Measurements from ENCODE around the gene DUOXA2.
"Not testable (repeated sequence)": the region's sequence is repeated elsewhere in the genome, so short reads cannot be mapped to it uniquely, and the experiment has no call there.

Gene DUOXA2

DNA sequence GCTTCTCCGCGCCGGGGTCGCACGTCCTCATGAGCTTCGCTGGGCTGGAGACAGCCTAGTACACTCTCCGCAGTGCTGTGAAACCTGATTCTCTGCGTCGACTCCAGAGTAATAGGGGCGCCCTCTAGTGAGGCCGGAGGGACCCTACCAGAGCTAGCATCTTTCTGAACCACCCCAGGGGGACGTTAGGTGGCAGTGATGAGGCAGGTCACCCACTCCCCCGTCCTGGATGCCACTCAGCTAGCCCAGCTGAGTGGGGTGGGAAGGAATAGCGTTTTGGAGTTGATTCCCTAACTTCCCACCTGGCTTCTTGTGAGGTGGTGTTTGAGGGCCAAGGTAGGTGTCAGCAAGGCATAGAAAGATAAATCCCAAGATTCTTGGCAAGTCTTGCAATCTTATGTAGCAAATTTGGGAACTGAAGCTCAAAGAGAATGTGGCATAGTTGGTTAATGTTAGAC is 4.0 kb downstream of the DUOXA2 start:
- DNase-seq = peak; percentile 84

DNA sequence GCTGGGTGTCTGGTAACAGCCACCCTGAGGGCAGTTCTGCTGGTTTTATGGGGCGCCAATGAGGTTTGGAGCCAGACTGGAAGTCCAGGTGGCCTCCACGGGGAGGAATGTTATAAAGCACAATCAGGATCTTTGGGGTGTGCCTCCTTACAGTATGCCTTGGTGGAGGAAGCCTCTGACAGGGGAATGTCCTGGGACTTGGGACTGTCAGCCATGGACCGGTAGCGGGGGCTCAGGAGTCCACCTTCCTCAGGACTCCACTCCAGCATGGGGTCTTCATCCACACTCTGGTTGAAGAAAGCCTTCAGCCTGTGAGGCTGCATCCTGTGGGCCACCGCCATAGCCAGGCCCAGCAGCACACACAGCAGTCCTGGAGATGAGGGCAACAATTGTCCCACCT is 4.9 kb downstream of the DUOXA2 start:
- no peak for DNase-seq

DNA sequence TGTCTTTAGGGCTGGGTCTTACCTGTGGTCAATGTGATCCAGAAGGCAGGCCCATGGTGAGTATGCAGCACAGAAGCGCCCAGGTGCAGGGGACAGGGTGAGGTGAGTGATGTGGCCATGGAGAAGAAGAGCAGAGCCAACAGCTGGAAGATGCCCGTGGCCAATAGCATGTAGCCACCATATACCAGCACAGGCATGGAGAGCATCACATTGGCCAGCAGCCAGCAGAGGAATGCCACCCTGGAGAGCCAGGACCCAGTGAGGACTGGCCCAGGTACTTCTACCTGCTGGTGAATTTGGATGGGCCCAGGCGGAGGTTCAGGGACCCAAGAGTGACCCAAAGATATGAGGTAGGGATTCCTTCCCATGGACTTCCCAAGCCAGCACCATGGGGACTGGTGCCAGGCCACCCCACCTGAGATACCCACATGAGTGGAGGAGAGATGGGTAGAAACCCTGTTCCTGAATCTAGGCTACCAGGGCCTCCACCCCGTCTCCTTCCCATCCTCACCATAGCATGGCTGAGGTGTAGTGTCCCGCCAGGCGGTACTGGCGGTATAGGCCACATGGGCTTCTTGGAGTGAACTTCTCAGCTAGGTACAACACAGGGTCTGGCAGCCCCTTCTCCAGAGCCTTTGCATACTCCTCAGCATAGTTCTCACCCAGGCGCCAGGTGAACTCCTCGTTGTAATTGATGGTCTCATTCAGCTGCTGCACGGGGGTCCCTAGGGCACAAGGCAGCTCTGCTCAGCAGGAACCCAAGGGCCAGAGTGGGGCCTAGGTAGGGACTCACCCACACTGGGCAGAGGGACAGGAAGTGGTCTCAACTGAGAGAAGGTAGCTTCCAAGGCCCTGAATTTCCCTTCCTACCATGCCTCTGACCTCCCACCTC is 6.2 kb downstream of the DUOXA2 start:
- no peak for DNase-seq

DNA sequence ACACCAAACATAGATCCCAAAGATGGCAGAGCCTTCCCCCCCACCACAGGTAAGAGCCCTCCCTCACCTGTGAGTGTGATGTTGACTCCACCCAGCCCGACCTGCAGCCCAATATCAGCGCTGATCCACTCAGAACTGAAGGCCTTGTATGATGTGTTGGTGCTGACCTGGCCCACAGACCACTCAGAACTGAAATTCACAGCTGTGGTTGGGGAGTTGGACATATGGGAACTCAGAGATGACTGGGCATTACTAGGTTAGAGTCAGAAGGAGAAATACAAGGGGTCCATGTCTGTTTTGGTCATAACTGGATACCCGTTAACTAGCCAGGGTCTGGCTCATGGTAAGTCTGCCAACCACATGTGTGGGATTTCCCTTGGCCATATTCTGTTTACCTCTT is 6.9 kb downstream of the DUOXA2 start:
- DNase-seq = no peak

DNA sequence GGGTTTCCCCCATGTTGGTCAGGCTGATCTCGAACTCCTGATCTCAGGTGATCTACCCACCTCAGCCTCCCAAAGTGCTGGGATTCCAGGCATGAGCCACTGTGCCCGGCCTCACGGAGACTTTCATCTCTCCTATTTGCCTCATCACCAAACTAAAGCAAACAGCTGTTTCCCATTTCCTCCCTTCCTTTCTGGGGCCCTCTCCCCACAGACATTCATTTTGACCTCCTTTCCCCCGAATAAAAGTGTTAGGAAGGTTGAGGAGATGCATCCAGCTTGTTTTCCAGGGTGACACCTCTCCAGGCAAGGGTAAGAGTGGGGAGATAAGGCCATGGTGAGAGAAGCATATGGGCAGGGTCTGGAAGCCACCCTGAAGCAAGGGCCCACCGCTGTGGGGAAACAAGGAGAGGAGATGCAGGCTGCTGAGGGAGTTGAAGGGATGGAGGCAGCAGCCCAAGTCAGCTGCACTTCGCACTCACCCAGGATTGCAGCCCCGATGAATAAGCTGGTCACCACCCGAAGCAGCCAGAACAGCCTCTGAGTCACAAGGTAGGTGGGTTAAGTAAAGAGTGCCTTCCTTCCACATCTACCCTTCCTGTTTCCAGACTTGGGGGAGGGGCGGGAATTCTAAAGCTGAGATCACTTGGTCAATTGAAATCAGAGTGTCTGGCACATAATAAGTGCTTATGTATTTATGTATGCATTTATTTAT is 7.7 kb downstream of the DUOXA2 start:
- DNase-seq = no peak

DNA sequence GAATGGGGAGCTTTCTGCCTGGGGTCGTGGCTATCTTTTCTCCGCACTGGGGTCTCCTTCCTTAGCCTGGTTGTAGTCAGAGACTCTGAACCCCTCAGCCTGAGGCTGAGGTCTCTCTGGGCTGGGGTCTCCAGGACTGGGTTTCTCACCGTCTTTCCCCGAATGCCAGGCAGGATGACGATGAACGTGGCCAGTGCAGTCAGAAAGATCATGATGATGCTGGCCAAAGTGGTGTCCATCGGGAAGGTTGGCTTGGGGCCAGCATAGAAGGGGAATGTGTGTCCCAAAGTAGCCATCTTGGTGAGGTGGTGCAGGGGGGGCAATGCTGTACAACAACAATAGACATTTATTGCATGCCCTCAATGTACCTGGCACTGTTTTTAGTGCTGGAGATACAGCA is 8.6 kb downstream of the DUOXA2 start:
- no peak for DNase-seq

DNA sequence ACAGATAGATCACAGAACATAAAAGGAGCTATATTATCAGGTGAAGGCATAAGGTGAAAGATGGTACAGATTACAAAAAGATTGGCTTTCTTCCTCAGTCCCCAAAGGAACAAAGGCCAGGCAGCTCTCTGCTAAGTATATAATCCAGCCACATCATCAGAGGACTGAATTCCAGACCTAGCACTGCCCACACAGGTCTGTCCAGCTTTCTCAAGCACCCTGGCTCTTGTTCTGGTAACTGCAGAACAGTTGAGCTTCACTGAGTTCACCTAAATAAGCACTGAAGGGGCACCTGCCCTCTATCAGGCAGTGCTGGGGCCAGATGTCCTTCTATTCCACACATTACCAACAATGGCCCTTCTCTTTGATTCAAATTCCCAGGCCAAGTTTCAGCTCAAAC is 9.3 kb downstream of the DUOXA2 start:
- no peak for DNase-seq

DNA sequence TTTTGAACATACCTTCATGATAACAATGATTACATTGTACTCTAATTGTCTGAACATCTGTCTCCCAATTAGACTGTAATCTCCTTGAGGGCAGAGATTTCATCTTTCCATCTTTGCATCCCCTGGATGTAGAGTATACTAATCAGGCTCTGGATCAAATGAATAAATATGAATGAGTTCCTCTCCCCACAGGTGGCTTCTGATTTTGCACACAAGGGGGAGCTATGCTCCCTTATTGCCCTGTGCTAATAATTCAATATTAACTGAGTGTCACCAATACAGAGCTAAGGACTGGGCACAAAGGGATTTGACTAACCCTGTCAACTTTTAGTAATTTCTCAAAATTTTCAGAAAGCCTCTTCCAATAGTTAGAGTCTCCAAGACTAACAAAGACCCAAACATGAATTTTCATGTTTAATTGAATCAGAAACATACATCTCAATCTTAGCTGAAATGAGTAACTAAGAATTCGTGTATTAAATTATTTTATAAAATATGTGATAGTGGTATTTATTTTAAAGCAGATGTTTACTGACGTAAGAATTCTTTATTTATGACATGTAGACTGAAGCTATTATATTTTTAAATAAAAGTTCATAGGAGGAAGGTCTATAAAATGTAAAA is 12.5 kb downstream of the DUOXA2 start:
- peak; percentile 38 for DNase-seq

DNA sequence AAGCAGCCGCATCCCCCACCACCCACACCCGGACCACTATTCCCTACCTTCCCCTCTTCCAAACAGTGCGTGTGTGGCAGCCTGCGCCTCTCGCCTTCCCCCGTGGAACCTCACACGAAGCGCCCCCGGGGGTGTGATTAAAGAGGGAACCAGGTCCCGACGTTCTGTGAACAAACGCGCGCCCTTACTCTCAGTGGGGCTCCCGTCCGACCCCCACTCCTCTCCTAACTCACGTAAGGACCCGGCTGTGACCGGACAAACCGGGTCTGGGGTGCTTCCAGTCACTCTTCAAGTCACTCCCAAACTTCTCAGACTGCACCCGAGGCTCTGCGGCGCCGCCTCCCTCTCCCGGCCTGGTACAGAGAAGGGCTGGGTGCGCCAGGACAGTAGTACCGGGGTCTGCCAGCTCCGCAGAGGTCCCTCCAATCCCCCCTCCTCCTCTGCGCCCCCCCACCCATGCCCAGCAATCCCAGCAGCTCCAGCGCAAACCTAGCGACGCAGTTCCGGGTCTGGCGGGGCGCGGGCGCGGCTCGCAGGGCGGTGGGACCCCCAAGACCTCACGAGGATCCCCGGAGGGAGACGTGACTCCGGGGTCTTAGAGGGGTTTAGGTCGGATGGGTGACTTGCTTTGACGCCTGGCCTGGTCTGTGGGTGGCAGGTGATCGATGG is 15.0 kb downstream of the DUOXA2 start:
- no peak for DNase-seq

DNA sequence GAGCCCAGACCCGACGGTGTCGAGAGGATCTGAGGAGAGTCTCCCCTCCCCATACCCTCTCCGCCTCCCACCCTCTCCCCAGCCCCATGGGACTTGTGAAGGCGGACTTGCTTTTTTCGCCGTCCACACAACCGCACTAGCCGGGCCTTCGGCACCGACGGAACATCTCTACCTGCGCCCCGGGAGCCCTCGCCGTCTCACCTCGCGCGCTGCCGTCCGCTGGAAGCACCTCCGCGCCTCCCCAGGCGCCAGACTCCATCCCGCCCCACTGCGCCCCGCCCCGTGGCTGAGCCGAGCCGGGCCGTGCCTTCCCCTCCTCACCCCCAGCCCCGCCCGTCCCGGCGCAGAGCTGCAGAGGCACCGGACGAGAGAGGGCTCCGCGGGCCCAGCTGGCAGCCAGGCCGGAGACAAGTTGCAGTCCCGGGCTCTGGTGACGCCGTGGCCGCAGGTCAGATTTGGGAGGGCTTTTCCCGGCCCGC is 15.6 kb downstream of the DUOXA2 start, which contains the start of the genes DUOX1 and DUOXA1:
Gene DUOX1, plus strand, starts transcription at position 344 of the 479 bp plus-strand sequence. CDS start 1,973 bp downstream, outside the sequence.
Gene DUOXA1, minus strand, starts transcription at position 229 of the 479 bp plus-strand sequence. CDS start 6,865 bp downstream, outside the sequence.
- DNase-seq = peak; percentile 22

DNA sequence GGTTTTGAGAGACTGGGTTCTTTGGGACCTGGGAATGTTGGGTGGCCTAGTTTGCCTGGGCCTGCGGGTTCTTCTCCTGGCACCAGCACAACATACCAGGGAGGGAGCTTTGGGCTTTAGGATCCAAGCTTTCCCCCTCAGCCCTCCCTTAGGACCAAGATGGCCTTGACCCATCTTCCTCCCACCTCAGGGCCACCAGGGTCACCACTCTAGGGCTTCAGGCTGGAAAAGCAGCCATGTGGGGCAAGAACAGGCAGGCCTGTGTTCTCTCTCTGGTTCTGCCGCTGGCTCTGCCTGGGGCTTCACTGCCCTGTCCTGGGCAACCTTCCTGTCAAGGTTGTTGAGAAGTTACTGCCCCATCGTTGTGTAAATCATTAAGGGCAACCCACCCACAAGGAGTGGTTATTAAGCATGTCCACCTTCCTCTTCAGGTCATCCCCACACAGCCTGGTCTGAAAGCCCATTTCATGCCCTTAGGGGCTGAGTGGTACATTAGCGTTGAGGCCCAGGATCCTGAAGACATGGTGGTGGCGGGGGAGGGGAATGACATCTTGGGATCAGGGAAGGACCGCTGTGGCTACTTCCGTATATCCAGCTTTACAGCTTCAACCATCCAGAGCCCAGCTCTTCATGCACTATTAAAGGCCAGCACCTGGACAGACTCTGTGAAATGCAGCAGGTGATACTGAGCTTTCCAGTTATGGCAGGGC is 16.3 kb downstream of the DUOXA2 start:
- no peak for DNase-seq

DNA sequence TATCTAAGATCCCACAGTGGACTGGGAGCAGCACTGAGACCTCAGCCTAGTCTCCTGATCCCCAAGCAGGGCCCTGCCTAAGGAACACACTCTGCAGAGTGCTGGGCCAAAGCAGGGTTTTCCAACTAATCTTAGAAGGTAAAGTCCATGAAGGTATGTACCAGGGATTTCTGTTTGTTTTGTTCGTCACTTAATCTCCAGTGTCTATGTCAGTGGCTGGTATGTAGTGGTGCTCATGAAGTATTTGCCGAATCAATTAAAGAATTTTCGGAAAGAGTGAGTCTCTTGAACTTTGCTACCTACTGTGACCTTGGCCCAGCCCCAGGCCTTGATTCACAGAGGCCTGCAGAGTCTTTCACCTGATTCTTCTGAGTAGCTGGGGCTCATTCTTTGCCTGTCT is 17.4 kb downstream of the DUOXA2 start:
- no peak for DNase-seq

DNA sequence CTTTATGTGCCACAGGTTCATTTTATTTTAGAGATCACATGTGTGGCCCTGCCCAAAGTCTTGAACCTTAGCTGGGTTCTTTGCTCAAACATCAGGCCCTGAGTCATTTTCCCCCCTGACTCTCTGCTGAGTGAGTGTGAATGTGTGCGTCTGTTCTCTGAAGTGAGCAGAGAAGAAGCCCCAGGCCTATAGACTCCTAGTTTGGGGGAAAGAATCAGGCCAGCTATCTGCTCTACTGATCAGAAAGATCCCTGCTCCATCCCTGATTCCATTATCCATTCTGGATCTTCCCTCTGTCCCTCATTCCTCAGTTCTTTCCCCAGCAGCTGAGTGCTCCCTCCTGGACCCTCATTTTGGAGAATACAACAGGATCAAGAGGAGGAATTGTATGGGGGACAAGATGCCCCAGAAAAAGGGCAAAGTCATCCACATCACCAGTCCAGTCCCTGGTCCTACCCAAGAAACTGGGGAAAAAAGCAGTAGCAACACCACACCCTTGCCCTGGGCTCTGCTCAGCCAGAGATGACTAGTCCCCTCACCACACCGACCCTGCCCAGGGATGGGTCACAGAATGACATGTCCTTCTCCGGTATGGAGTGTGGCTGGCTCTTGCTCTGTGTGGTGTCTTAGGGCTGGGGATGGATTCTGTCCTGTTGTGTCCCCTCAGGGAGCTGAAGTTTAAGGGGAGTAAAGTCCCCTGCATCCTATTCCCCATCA is 18.9 kb downstream of the DUOXA2 start:
- DNase-seq = no peak

DNA sequence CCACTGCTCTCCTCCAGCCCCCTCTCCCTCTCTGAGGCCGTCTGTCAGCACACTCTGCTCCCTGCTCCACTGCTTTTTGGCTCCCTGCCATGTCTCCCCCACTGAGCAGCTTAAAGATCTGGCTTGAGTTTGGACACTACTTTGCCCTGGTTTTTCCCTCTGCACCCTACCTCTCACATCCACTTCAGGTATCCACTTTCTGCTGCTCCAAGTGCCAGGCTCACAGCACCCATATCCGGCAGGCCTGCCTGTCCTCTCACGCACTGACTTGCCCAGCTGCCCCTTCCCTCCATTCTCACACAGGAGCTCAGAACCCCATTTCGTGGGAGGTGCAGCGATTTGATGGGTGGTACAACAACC is 19.4 kb downstream of the DUOXA2 start:
- DNase-seq = no peak

DNA sequence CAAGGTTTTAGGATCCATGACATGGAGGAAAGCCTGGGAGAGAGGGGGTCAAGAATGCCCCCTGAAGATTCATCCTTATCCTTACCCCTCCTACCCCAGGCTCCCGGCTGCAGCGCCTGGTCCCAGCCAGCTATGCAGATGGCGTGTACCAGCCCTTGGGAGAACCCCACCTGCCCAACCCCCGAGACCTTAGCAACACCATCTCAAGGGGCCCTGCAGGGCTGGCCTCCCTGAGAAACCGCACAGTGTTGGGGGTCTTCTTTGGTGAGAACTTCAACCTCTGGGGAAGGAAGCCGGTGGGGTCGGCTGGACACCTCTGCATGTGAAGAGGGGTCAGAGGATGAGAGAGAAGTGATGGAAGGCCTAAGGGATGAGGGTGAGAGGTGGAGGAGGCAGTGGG is 19.9 kb downstream of the DUOXA2 start:
- no peak for DNase-seq

DNA sequence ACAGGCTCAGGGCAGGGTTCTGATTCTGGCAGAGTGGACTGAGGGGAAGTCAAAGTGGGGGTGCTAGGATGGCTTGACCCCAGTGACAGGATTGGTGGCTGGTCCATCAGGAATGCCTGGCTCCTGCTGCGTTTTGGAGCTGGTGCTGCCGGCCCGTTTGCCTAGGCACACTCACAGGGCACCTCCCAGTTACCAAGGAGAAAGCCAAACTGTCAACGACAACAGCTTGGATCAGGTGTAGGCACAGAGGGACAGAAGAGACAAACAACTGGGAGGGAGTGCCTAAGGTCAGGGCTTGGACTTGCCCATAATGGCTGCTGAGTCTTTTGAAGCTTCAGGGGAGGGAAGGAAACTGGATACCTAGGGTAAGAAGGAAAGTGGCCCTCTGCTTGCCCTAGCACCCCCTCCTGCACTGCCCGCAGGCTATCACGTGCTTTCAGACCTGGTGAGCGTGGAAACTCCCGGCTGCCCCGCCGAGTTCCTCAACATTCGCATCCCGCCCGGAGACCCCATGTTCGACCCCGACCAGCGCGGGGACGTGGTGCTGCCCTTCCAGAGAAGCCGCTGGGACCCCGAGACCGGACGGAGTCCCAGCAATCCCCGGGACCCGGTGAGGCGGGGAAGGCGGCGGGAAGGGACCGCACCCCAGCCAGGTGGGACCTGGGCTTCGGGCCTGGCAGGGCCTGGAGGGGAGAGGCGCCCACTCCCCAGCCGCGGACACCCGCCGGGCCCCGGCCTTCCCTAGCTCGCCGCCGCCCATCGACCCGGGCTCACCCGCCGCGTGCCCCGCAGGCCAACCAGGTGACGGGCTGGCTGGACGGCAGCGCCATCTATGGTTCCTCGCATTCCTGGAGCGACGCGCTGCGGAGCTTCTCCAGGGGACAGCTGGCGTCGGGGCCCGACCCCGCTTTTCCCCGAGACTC is 20.8 kb downstream of the DUOXA2 start:
- no peak for DNase-seq

DNA sequence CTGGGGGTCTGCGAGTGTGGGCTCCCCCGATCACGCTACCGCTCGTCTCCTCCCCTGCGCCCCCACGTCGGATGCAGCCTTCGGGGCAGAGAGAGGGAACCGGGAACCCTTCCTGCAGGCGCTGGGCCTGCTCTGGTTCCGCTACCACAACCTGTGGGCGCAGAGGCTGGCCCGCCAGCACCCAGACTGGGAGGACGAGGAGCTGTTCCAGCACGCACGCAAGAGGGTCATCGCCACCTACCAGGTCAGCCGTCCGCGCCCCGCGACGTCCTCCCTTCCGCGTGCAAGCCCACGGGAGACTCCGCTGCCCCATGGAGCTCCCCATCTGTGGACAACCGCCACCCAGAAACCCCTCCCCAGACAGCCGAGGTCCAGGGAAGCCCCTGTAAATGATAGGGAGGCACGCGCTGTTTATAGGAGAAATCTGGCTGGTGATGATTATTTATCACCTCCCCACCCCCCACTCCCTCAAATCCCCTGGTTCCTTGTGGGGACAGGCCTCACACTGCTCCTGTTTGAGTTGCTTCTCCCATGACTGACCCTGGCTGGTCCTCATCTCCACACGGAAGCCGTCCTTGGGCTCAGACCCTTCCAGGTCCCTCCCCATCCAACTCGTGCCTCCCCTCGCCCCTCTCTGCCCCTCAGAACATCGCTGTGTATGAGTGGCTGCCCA is 21.7 kb downstream of the DUOXA2 start:
- not testable (repeated sequence) for DNase-seq

DNA sequence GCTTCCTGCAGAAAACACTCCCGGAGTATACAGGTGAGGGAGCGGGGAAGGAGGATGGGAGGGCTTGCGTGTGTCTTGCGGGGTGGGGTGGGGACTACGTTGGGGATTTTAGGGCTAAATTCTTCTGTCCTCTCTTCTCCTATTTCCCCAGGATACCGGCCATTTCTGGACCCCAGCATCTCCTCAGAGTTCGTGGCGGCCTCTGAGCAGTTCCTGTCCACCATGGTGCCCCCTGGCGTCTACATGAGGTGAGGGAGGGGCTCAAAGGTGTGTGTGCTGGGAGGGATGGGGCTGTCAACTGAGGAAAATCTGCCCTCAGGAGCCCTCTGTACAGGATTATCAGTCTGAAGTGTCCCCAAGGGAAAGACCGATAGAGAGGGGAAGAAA is 22.2 kb downstream of the DUOXA2 start:
- no peak for DNase-seq

DNA sequence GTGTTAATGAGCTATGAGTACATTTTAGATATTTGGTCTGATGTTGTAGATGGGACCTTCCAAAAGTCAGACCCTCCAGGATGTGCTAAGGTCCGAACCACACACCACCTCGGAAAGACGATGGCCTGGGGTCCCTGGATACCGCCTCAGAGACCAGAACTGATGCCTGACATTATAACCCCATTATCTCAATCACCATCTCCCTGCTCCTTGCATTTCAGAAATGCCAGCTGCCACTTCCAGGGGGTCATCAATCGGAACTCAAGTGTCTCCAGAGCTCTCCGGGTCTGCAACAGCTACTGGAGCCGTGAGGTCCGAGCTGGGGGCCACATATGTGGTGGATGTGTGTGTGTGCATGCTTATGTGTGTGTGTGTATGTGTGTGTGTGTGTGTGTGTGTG is 23.6 kb downstream of the DUOXA2 start:
- DNase-seq = no peak

All from activated gamma-delta T cell treated with Interleukin-2 at 50 U/mL for 16 hours (primary cell).